Measurements from ENCODE around the gene DAP. TPM values are rescaled to one million over a fixed set of nuclear protein-coding genes. Genes with fewer than 3 reads are reported as not detected.

Gene DAP
- total RNA-seq, 4 donors from 2014 or later: 33.6 to 71.4 (median 47.9) TPM

DNA sequence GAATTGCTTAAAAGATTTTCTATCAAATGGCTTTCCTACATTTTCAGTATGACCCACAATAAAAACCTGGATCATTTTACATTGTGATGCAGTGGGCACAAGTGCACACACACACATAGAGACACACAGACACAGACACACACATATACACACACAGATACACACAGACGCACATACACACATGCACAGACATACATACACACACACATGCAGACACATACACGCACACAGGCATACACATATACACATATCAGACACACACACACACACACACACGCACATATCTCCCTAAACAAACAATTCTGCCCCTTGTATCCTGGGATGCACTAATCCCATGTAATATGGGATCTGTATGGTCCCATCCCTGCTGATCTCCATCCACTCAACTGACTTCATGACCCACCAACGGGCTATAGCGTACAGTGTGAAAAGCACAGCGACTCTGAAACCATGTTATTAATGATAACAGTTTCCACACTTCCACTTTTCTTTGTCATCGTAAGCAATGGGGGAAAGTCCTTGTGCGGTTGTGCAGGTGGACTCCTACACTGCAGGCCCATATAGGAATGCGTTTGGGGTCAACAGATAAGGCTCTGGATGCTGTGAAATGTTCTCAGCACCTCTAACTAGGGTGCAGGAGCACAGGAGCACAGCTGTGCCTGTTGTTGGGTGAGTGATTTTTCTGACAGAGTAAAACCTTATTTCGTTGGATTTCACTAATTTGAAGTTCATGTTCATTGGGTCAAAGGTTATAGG lies 52.7 kb downstream of the DAP start:
- H3K36me3 ChIP-seq: no peaks in the 10 kb centered on the region
- peaks cover 6 to 16% (median 10%) of the 10 kb centered on the region in 4 donors for H3K4me1 ChIP-seq
- H3K27ac ChIP-seq: no peak overlapping the region
- no peaks in the 10 kb centered on the region for H3K9me3 ChIP-seq
- H3K4me3 ChIP-seq: no peak overlapping the region
- no peaks in the 10 kb centered on the region for H3K27me3 ChIP-seq
- in situ Hi-C loops (cut with MboI; ENCODE audit: low pct_ligation_motif_present in 1 of 4, low pct_unique_long_range_greater_than_20kb in 1 of 4, low sequenced_read_pairs in 3 of 4): no loop called here
- 80 to 92% methylated on average over 5 to 10 of the region's 10 CpGs for WGBS, 2 donors (ENCODE audit: low coverage in 1 of 2)
- no peak for TF ChIP-seq EP300 (IDR thresholded peaks at IDR 0.05; ENCODE audit: low read depth)
- no peak for TF ChIP-seq POLR2AphosphoS5 (IDR thresholded peaks at IDR 0.05)
- no peak for TF ChIP-seq CTCF (IDR thresholded peaks at IDR 0.05)
- no peak for TF ChIP-seq POLR2A (IDR thresholded peaks at IDR 0.05)
- intact Hi-C loops (cut with DNase I; ENCODE audit: low total_unique reads): no loop called here
- no peak for DNase-seq

- Histone ChIP-seq H3K9me3 (no peaks in the 10 kb centered on the region), H3K4me1 (peaks cover 8 to 25% (median 16%) of the 10 kb centered on the region in 4 donors), H3K27me3 (no peaks in the 10 kb centered on the region), H3K27ac (no peak overlapping the region), H3K36me3 (no peaks in the 10 kb centered on the region), H3K4me3 (no peak overlapping the region)
- no peak for TF ChIP-seq CTCF (IDR thresholded peaks at IDR 0.05)
- no peak for TF ChIP-seq POLR2AphosphoS5 (IDR thresholded peaks at IDR 0.05)
- no peak for TF ChIP-seq EP300 (IDR thresholded peaks at IDR 0.05; ENCODE audit: low read depth)
- TF ChIP-seq POLR2A (IDR thresholded peaks at IDR 0.05): no peak
- intact Hi-C loops (cut with DNase I; ENCODE audit: low total_unique reads) (no loop called here), in situ Hi-C loops (cut with MboI; ENCODE audit: low pct_ligation_motif_present in 1 of 4, low pct_unique_long_range_greater_than_20kb in 1 of 4, low sequenced_read_pairs in 3 of 4) (no loop called here)
- no peak for DNase-seq
- 92 to 97% methylated on average over 11 to 13 of the region's 13 CpGs for WGBS, 2 donors (ENCODE audit: low coverage in 1 of 2)
These were observed 53.6 kb downstream of the DAP start for GRCh38 chr5:10707198-10708142.

- Histone ChIP-seq H3K4me1 (peaks cover 8 to 25% (median 16%) of the 10 kb centered on the region in 4 donors), H3K27me3 (no peaks in the 10 kb centered on the region), H3K9me3 (no peaks in the 10 kb centered on the region), H3K4me3 (no peak overlapping the region), H3K36me3 (no peaks in the 10 kb centered on the region), H3K27ac (no peak overlapping the region)
- in situ Hi-C loops (cut with MboI; ENCODE audit: low pct_ligation_motif_present in 1 of 4, low pct_unique_long_range_greater_than_20kb in 1 of 4, low sequenced_read_pairs in 3 of 4): no loop called here
- WGBS, 2 donors (ENCODE audit: low coverage in 1 of 2): 91% methylated on average over 4 of the region's 4 CpGs
- DNase-seq: no peak
- intact Hi-C loops (cut with DNase I; ENCODE audit: low total_unique reads): no loop called here
- TF ChIP-seq POLR2AphosphoS5 (IDR thresholded peaks at IDR 0.05) (no peak), EP300 (IDR thresholded peaks at IDR 0.05; ENCODE audit: low read depth) (no peak), POLR2A (IDR thresholded peaks at IDR 0.05) (no peak), CTCF (IDR thresholded peaks at IDR 0.05) (no peak)
These were observed 54.7 kb downstream of the DAP start for GRCh38 chr5:10706326-10706725.

- DNase-seq: no peak
- no peaks in the 10 kb centered on the region for H3K27me3 ChIP-seq
- in situ Hi-C loops (cut with MboI; ENCODE audit: low pct_ligation_motif_present in 1 of 4, low pct_unique_long_range_greater_than_20kb in 1 of 4, low sequenced_read_pairs in 3 of 4) (no loop called here), intact Hi-C loops (cut with DNase I; ENCODE audit: low total_unique reads) (no loop called here)
- no peak overlapping the region for H3K27ac ChIP-seq
- H3K9me3 ChIP-seq: no peaks in the 10 kb centered on the region
- H3K4me3 ChIP-seq: no peak overlapping the region
- H3K4me1 ChIP-seq: peaks cover 8 to 25% (median 16%) of the 10 kb centered on the region in 4 donors
- no peaks in the 10 kb centered on the region for H3K36me3 ChIP-seq
- no peak for TF ChIP-seq POLR2A (IDR thresholded peaks at IDR 0.05)
- no peak for TF ChIP-seq POLR2AphosphoS5 (IDR thresholded peaks at IDR 0.05)
- TF ChIP-seq CTCF (IDR thresholded peaks at IDR 0.05): no peak
- TF ChIP-seq EP300 (IDR thresholded peaks at IDR 0.05; ENCODE audit: low read depth): no peak
- WGBS, 2 donors (ENCODE audit: low coverage in 1 of 2): 86 to 100% methylated on average over 2 of the region's 2 CpGs
These were observed 55.3 kb downstream of the DAP start for GRCh38 chr5:10705747-10706146.

All from transverse colon (tissue), 4 donors.